ENCODE results near the gene SEC22B.
"Not testable (repeated sequence)": the region's sequence is repeated elsewhere in the genome, so short reads cannot be mapped to it uniquely, and the experiment has no call there.

DNA sequence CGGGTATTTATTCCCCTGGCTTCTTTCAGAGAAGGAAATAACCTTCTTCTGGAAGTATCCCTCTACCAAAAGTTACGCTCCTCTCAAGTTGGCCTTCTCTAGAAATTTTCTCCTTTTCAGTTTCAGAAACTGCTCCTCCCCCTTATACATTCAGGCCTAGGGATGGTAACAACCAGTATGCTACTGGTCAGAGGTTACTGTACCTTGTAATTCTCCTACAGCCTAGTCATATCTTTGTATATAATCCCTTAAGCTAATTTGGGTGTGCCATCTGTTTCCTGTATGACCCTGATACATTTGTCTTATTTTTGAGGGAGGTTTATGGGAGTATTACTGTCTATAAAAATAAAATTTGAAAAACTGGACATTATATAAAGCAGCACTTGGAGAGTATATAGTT is 14.3 kb downstream of the SEC22B start:
- TF ChIP-seq, protein P1, sequence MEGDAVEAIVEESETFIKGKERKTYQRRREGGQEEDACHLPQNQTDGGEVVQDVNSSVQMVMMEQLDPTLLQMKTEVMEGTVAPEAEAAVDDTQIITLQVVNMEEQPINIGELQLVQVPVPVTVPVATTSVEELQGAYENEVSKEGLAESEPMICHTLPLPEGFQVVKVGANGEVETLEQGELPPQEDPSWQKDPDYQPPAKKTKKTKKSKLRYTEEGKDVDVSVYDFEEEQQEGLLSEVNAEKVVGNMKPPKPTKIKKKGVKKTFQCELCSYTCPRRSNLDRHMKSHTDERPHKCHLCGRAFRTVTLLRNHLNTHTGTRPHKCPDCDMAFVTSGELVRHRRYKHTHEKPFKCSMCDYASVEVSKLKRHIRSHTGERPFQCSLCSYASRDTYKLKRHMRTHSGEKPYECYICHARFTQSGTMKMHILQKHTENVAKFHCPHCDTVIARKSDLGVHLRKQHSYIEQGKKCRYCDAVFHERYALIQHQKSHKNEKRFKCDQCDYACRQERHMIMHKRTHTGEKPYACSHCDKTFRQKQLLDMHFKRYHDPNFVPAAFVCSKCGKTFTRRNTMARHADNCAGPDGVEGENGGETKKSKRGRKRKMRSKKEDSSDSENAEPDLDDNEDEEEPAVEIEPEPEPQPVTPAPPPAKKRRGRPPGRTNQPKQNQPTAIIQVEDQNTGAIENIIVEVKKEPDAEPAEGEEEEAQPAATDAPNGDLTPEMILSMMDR (IDR thresholded peaks at IDR 0.05 in 4 of 5, conservative IDR thresholded peaks at IDR 0.05 in 1 of 5) = not testable (repeated sequence)
- TF ChIP-seq POLR2A (IDR thresholded peaks at IDR 0.05) = not testable (repeated sequence)
